Measurements from ENCODE around the gene PTPN14.

PTPN14 gene

GRCh38 chr1:214439352-214440119, 111.9 kb downstream of the PTPN14 start:
- Histone ChIP-seq H3K27ac (ENCODE audit: low read length) (peak overlapping the region; percentile 12; the same call in 1 of the 2 replicates), H3K27me3 (ENCODE audit: low read depth, low read length) (peaks cover 17% of the 10 kb centered on the region; the same call in 1 of the 2 replicates), H3K36me3 (replicated peaks; ENCODE audit: low read depth, low read length) (no peaks in the 10 kb centered on the region), H4K20me1 (ENCODE audit: insufficient read depth, low read length) (no peaks in the 10 kb centered on the region), H3K9me3 (ENCODE audit: insufficient read depth, low read length) (no peaks in the 10 kb centered on the region), H3K4me1 (ENCODE audit: low read length) (peaks cover 27% of the 10 kb centered on the region), H3K9ac (ENCODE audit: low read length) (peak overlapping the region; percentile 5; the same call in 1 of the 2 replicates), H3K4me2 (ENCODE audit: low read length) (peak overlapping the region; percentile 48), H2AFZ (ENCODE audit: low read depth, low read length) (peak overlapping the region; percentile 60), H3K4me3 (ENCODE audit: low read length) (peak overlapping the region; percentile 40), H3K79me2 (ENCODE audit: low read length) (no peaks in the 10 kb centered on the region)
- no peak for TF ChIP-seq EZH2phosphoT487 (IDR thresholded peaks at IDR 0.05; ENCODE audit: low read depth)
- TF ChIP-seq, protein P1, sequence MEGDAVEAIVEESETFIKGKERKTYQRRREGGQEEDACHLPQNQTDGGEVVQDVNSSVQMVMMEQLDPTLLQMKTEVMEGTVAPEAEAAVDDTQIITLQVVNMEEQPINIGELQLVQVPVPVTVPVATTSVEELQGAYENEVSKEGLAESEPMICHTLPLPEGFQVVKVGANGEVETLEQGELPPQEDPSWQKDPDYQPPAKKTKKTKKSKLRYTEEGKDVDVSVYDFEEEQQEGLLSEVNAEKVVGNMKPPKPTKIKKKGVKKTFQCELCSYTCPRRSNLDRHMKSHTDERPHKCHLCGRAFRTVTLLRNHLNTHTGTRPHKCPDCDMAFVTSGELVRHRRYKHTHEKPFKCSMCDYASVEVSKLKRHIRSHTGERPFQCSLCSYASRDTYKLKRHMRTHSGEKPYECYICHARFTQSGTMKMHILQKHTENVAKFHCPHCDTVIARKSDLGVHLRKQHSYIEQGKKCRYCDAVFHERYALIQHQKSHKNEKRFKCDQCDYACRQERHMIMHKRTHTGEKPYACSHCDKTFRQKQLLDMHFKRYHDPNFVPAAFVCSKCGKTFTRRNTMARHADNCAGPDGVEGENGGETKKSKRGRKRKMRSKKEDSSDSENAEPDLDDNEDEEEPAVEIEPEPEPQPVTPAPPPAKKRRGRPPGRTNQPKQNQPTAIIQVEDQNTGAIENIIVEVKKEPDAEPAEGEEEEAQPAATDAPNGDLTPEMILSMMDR (IDR thresholded peaks at IDR 0.05; ENCODE audit: low read depth, low read length), result no peak

- Histone ChIP-seq H3K9me3 (ENCODE audit: insufficient read depth, low read length) (no peaks in the 10 kb centered on the region), H3K27me3 (ENCODE audit: low read depth, low read length) (peaks cover 11% of the 10 kb centered on the region; the same call in 1 of the 2 replicates), H3K36me3 (replicated peaks; ENCODE audit: low read depth, low read length) (no peaks in the 10 kb centered on the region), H2AFZ (ENCODE audit: low read depth, low read length) (no peak overlapping the region), H4K20me1 (ENCODE audit: insufficient read depth, low read length) (no peaks in the 10 kb centered on the region), H3K27ac (ENCODE audit: low read length) (no peak overlapping the region), H3K4me3 (ENCODE audit: low read length) (no peak overlapping the region), H3K4me2 (ENCODE audit: low read length) (peak overlapping the region; percentile 48; the same call in 1 of the 2 replicates), H3K4me1 (ENCODE audit: low read length) (peaks cover 27% of the 10 kb centered on the region), H3K9ac (ENCODE audit: low read length) (no peak overlapping the region), H3K79me2 (ENCODE audit: low read length) (no peaks in the 10 kb centered on the region)
- TF ChIP-seq, protein P1 (IDR thresholded peaks at IDR 0.05; ENCODE audit: low read depth, low read length), result no peak
- TF ChIP-seq EZH2phosphoT487 (IDR thresholded peaks at IDR 0.05; ENCODE audit: low read depth), result no peak
These were observed 112.9 kb downstream of the PTPN14 start for GRCh38 chr1:214438530-214438929.

DNA sequence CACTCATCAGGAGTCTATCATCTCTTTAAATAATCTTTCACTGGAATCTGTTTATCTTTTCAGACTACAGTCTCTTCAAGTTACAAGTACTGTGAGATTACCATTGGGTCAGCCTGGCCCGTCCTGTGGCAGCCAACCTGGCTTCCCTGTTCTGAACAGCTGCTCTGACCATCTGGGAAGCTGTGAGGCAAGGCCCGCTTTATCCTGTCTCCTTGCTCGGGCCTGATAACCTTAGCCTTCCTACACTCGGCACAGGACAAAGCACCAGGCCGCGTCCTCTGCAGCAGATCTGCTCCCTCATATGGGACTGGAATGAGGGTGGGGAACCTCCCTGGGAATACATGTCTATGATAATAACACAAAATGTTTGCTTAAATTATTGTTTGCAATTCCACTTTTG, 113.3 kb downstream of the PTPN14 start:
- Histone ChIP-seq H4K20me1 (ENCODE audit: insufficient read depth, low read length) (no peaks in the 10 kb centered on the region), H3K9me3 (ENCODE audit: insufficient read depth, low read length) (no peaks in the 10 kb centered on the region), H3K79me2 (ENCODE audit: low read length) (no peaks in the 10 kb centered on the region), H3K4me3 (ENCODE audit: low read length) (no peak overlapping the region), H3K9ac (ENCODE audit: low read length) (no peak overlapping the region), H3K27ac (ENCODE audit: low read length) (no peak overlapping the region), H3K4me2 (ENCODE audit: low read length) (peak overlapping the region; percentile 6; the same call in 1 of the 2 replicates), H3K36me3 (replicated peaks; ENCODE audit: low read depth, low read length) (no peaks in the 10 kb centered on the region), H3K27me3 (ENCODE audit: low read depth, low read length) (peaks cover 8% of the 10 kb centered on the region; the same call in 1 of the 2 replicates), H3K4me1 (ENCODE audit: low read length) (peaks cover 27% of the 10 kb centered on the region), H2AFZ (ENCODE audit: low read depth, low read length) (no peak overlapping the region)
- TF ChIP-seq, protein P1 (IDR thresholded peaks at IDR 0.05; ENCODE audit: low read depth, low read length), result no peak
- TF ChIP-seq EZH2phosphoT487 (IDR thresholded peaks at IDR 0.05; ENCODE audit: low read depth), result no peak

DNA sequence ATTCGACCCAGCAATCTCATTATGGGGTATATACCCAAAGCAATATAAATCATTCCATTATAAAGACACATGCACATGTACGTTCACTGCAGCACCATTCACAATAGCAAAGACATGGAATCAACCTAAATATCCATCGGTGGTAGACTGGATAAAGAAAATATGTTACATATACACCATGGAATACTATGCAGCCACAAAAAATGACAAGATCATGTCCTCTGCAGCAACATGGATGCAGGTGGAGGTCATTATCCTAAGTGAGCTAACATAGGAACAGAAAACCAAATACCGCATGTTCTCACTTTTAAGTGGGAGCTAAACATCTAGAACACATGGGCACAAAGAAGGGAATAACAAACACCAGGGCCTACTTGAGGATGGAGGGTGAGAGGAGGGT, 115.5 kb downstream of the PTPN14 start:
- no peaks in the 10 kb centered on the region for H3K79me2 ChIP-seq (ENCODE audit: low read length)

More for the DNA sequence above, 115.5 kb downstream of the PTPN14 start:
- TF ChIP-seq, protein P1 (IDR thresholded peaks at IDR 0.05; ENCODE audit: low read depth, low read length), result no peak
- TF ChIP-seq EZH2phosphoT487 (IDR thresholded peaks at IDR 0.05; ENCODE audit: low read depth), result no peak
- H3K9me3 ChIP-seq (ENCODE audit: insufficient read depth, low read length), result no peaks in the 10 kb centered on the region
- no peak overlapping the region for H3K4me3 ChIP-seq (ENCODE audit: low read length)
- H3K27ac ChIP-seq (ENCODE audit: low read length), result no peak overlapping the region
- no peak overlapping the region for H3K9ac ChIP-seq (ENCODE audit: low read length)
- H3K36me3 ChIP-seq (replicated peaks; ENCODE audit: low read depth, low read length), result no peaks in the 10 kb centered on the region
- no peak overlapping the region for H3K4me2 ChIP-seq (ENCODE audit: low read length)
- no peak overlapping the region for H2AFZ ChIP-seq (ENCODE audit: low read depth, low read length)
- no peaks in the 10 kb centered on the region for H4K20me1 ChIP-seq (ENCODE audit: insufficient read depth, low read length)
- H3K27me3 ChIP-seq (ENCODE audit: low read depth, low read length), result 0 out of 2 replicates have a peak, but pooled peaks cover 4% of the 10 kb centered on the region
- peaks cover 27% of the 10 kb centered on the region for H3K4me1 ChIP-seq (ENCODE audit: low read length)
